Keratinocyte (primary cell): ENCODE measurements around the gene SLIT3. TPM values are rescaled to one million over a fixed set of nuclear protein-coding genes. Genes with fewer than 3 reads are reported as not detected.

Experiments
- DNase-seq: peaks from one replicate; pipeline ENCODE4 v3.0.0-alpha.2; 2011; ENCODE audit warnings: low read depth, missing footprints, low spot score
- FAIRE-seq: peaks from 2 replicates; lab custom pipeline; 2011; peaks lifted over from hg19 to GRCh38; lab: Jason Lieb, UNC
- H2AFZ ChIP-seq: 2 replicates; pipeline ENCODE4 v1.6.0; 2012; ENCODE audit warnings: low read length, control low read depth, inconsistent platforms; ENCODE audit not compliant: control insufficient read depth
- H3K27ac ChIP-seq: 2 replicates; pipeline ENCODE4 v1.5.1; 2011; ENCODE audit warnings: low read length; ENCODE audit not compliant: control insufficient read depth, insufficient read depth
- H3K27me3 ChIP-seq: 3 replicates; pipeline ENCODE4 v1.6.0; 2011; ENCODE audit warnings: low read length; ENCODE audit not compliant: control insufficient read depth, insufficient read depth; ENCODE audit errors: extremely low read depth
- H3K36me3 ChIP-seq, 2 experiments: 2 replicates in 1 of 2; 3 replicates in 1 of 2; pipeline ENCODE4 v1.5.1; 2011; ENCODE audit warnings: low read length in 2 of 2, mild to moderate bottlenecking in 1 of 2; ENCODE audit not compliant: control insufficient read depth in 2 of 2, insufficient read depth in 2 of 2; ENCODE audit errors: extremely low read depth in 1 of 2
- H3K4me1 ChIP-seq: 3 replicates; pipeline ENCODE4 v1.5.1; 2011; ENCODE audit warnings: low read length; ENCODE audit not compliant: control insufficient read depth, insufficient read depth; ENCODE audit errors: extremely low read depth
- H3K4me2 ChIP-seq: 3 replicates; pipeline ENCODE4 v1.6.0; 2011; ENCODE audit warnings: low read depth, low read length; ENCODE audit not compliant: control insufficient read depth, insufficient read depth; ENCODE audit errors: extremely low read depth
- H3K4me3 ChIP-seq, 3 experiments: fragments of 200-600 bp in 1 of 3; sonication (generic) in 1 of 3; 2 replicates in 2 of 3; 3 replicates in 1 of 3; pipeline ENCODE4 v1.5.1; 2011 to 2016; ENCODE audit warnings: low read length in 3 of 3, mild to moderate bottlenecking in 3 of 3, control low read depth in 2 of 3, inconsistent platforms in 1 of 3, low read depth in 1 of 3, mixed read lengths in 1 of 3, mixed run types in 1 of 3, moderate library complexity in 1 of 3; ENCODE audit not compliant: control insufficient read depth in 2 of 3, insufficient read depth in 2 of 3; ENCODE audit errors: extremely low read depth in 1 of 3
- H3K79me2 ChIP-seq: 2 replicates; pipeline ENCODE4 v1.6.0; 2012; ENCODE audit warnings: low read length; ENCODE audit not compliant: control insufficient read depth, insufficient read depth
- H3K9ac ChIP-seq: 3 replicates; pipeline ENCODE4 v1.6.0; 2011; ENCODE audit warnings: low read length; ENCODE audit not compliant: control insufficient read depth, insufficient read depth; ENCODE audit errors: extremely low read depth
- H3K9me1 ChIP-seq: 3 replicates; pipeline ENCODE4 v1.6.0; 2011; ENCODE audit warnings: low read length; ENCODE audit not compliant: control insufficient read depth, insufficient read depth; ENCODE audit errors: extremely low read depth
- H3K9me3 ChIP-seq: 2 replicates; pipeline ENCODE4 v1.5.1; 2012; ENCODE audit warnings: low read depth, low read length; ENCODE audit not compliant: control insufficient read depth
- H4K20me1 ChIP-seq: 3 replicates; pipeline ENCODE4 v1.6.0; 2011; ENCODE audit warnings: low read length; ENCODE audit not compliant: control insufficient read depth, insufficient read depth; ENCODE audit errors: extremely low read depth
- CTCF ChIP-seq, 3 experiments: IDR thresholded peaks in 1 of 3; conservative IDR thresholded peaks in 1 of 3; optimal IDR thresholded peaks in 1 of 3; 2 replicates in 2 of 3; 3 replicates in 1 of 3; pipeline versions ENCODE3 to v1.5.1; 2011; ENCODE audit warnings: low read length in 3 of 3, mild to moderate bottlenecking in 3 of 3, moderate library complexity in 2 of 3, control low read depth in 1 of 3, inconsistent platforms in 1 of 3; ENCODE audit not compliant: insufficient read depth in 2 of 3; ENCODE audit errors: extremely low read depth in 1 of 3
- EZH2 ChIP-seq: IDR thresholded peaks from one replicate; pipeline ENCODE4 v1.6.1; 2012; ENCODE audit warnings: inconsistent platforms, mild to moderate bottlenecking, low read length, moderate library complexity
- dilution Hi-C: fragments of 300-500 bp; cut with MboI; formaldehyde crosslinking; loops from one replicate; pipeline ENCODE4 v1.7.0; 2020; ENCODE audit warnings: low sequenced_read_pairs; ENCODE audit not compliant: extremely low pct_ligation_motif_present
- polyA plus RNA-seq, 5 experiments: library from polyadenylated mRNA; depleted of rRNA in 3 of 5; stranded (reverse) in 3 of 5; stranded (forward) in 1 of 5; unstranded in 1 of 5; fragments of >200 nt; gene quantifications; 1 replicate in 1 of 5; 2 replicates in 3 of 5; 3 replicates in 1 of 5; pipeline versions ENCODE4 v1.2.1 to v1.2.3, GENCODE V29; 2011 to 2012; ENCODE audit warnings: missing spikeins in 2 of 5, low read depth in 1 of 5, low replicate concordance in 1 of 5

SLIT3 gene
- polyA plus RNA-seq, 1 donor (not counting 4 experiments of a cell fraction or from before 2014, with no cell fraction given), result 2.4 TPM

DNA sequence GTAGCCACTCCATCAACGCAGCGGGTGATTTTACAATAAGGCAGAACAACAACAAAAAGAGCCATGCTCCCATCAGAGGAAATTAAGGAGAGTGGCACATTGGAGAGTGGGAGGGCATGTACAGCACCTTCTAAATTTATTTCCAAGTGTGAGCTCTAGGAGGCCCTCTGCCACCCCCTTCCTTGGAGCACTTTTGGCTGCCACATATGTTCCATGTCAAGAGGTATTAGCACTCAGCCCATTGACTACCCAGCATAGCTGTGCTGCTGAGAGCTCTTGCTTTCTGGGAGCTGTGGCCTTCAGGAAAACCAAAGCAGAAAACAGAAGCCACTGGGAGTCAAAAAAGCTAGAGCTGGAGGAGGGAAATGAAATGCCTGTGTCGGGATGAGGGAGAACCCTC is 521.6 kb downstream of the SLIT3 start:
- Histone ChIP-seq H2AFZ (no peak overlapping the region), H4K20me1 (no peaks in the 10 kb centered on the region), H3K4me1 (no peaks in the 10 kb centered on the region), H3K27me3 (no peaks in the 10 kb centered on the region), H3K36me3 (no peaks in the 10 kb centered on the region), H3K4me3 (no peak overlapping the region), H3K9me3 (no peaks in the 10 kb centered on the region), H3K27ac (no peak overlapping the region), H3K9me1 (no peaks in the 10 kb centered on the region), H3K79me2 (no peaks in the 10 kb centered on the region), H3K9ac (no peak overlapping the region), H3K4me2 (no peak overlapping the region)
- FAIRE-seq (no peak), DNase-seq (no peak)
- TF ChIP-seq CTCF (optimal IDR thresholded peaks at IDR 0.05 in 1 of 3, IDR thresholded peaks at IDR 0.05 in 1 of 3, conservative IDR thresholded peaks at IDR 0.05 in 1 of 3; ENCODE audit: extremely low read depth in 1 of 3, insufficient read depth in 2 of 3, low read length in 3 of 3) (no peak), EZH2 (no peak)
- dilution Hi-C loops, result no loop called here

- no peak for TF ChIP-seq CTCF (optimal IDR thresholded peaks at IDR 0.05 in 1 of 3, IDR thresholded peaks at IDR 0.05 in 1 of 3, conservative IDR thresholded peaks at IDR 0.05 in 1 of 3; ENCODE audit: extremely low read depth in 1 of 3, insufficient read depth in 2 of 3, low read length in 3 of 3)
- no peak for TF ChIP-seq EZH2
Measured at GRCh38 chr5:168778536-168778935, 522.4 kb downstream of the SLIT3 start.

More at GRCh38 chr5:168778536-168778935, 522.4 kb downstream of the SLIT3 start:
- Histone ChIP-seq H3K27ac (no peak overlapping the region), H3K4me1 (no peaks in the 10 kb centered on the region), H3K4me3 (no peak overlapping the region), H3K79me2 (no peaks in the 10 kb centered on the region), H3K4me2 (no peak overlapping the region), H3K27me3 (no peaks in the 10 kb centered on the region), H3K9ac (no peak overlapping the region), H3K9me3 (no peaks in the 10 kb centered on the region), H4K20me1 (no peaks in the 10 kb centered on the region), H2AFZ (no peak overlapping the region), H3K36me3 (no peaks in the 10 kb centered on the region), H3K9me1 (no peaks in the 10 kb centered on the region)
- FAIRE-seq (no peak), DNase-seq (no peak)
- dilution Hi-C loops, result no loop called here
